Ishikawa (cell line): Measurements from ENCODE around the gene TMEM242.

Experiments used
- CEBPB ChIP-seq: IDR thresholded peaks from 2 replicates; pipeline ENCODE4 v1.6.1; 2012
- CREB1 ChIP-seq: IDR thresholded peaks from 2 replicates; pipeline ENCODE4 v1.6.1; 2012; ENCODE audit warnings: low read depth
- EGR1 ChIP-seq: IDR thresholded peaks from 2 replicates; pipeline ENCODE4 v1.6.1; 2012
- EP300 ChIP-seq: IDR thresholded peaks from 2 replicates; pipeline ENCODE4 v1.6.1; 2012; ENCODE audit warnings: borderline replicate concordance
- FOXM1 ChIP-seq: IDR thresholded peaks from 2 replicates; pipeline ENCODE4 v1.6.1; 2012; ENCODE audit warnings: low read depth, borderline replicate concordance
- NFIC ChIP-seq: IDR thresholded peaks from 2 replicates; pipeline ENCODE4 v1.6.1; 2012
- RAD21 ChIP-seq: IDR thresholded peaks from 2 replicates; pipeline ENCODE4 v1.6.1; 2012; ENCODE audit warnings: low read depth
- TAF1 ChIP-seq: IDR thresholded peaks from 2 replicates; pipeline ENCODE4 v1.6.1; 2012; ENCODE audit warnings: low read depth, mild to moderate bottlenecking
- TCF12 ChIP-seq: IDR thresholded peaks from 2 replicates; pipeline ENCODE4 v1.6.1; 2012; ENCODE audit warnings: low read depth
- TEAD4 ChIP-seq: IDR thresholded peaks from 2 replicates; pipeline ENCODE4 v1.6.1; 2012
- YY1 ChIP-seq: IDR thresholded peaks from 2 replicates; pipeline ENCODE4 v1.6.1; 2012; ENCODE audit warnings: low read depth
- ZBTB7A ChIP-seq: IDR thresholded peaks from 2 replicates; pipeline ENCODE4 v1.6.1; 2012; ENCODE audit warnings: low read depth
- TF ChIP-seq, protein P1 (sequence below): IDR thresholded peaks from 2 replicates; pipeline ENCODE4 v1.6.1; 2012
- TF ChIP-seq, protein P2 (sequence below): IDR thresholded peaks from 2 replicates; pipeline ENCODE4 v1.6.1; 2012; ENCODE audit warnings: low read depth, mild to moderate bottlenecking
- TF ChIP-seq, protein P3 (sequence below): IDR thresholded peaks from 2 replicates; pipeline ENCODE4 v1.6.1; 2012

TMEM242 gene

DNA sequence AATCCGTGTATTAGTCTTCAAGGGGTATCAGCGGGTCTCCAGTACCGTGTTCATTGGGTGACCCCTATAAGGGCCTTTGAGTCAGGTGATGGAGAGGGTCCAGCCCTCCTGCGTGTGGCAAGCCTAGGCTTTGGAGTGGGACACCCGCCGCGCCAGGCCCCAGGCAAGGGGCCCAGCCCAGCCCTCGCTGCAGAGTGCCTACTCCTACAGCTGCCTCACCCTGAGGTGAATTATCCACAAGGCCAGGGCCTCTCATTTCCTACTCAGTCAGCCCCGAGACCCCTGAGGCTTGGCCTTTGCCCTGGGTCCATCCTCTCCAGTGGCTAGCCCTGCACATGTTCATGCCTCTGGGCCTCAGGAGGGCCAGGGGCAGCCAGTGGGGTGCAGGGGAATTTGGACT lies 45.1 kb downstream of the TMEM242 start:
- TF ChIP-seq YY1 = no peak

DNA sequence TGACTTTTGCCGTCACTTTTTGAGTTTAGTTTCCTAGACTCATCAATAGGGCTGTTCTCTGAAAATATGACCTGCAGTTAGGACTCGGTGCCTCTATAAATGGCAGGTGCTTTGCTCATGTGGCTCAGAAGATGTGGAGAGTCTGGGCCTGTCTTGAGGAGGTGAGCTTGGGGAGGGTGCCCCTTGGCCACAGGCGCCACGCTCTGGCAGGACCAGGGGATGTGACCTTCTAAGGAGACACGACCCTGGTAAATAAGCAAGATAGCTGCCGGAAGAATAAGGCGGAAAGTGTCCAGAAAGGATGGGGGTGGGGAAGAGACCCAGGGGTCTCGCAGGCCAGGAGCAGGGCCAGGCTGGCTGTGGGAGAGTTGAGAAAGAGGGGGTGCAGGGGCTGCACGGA lies 46.6 kb downstream of the TMEM242 start:
- no peak for TF ChIP-seq TCF12
- TF ChIP-seq EGR1 = no peak
- TF ChIP-seq YY1 = no peak
- TF ChIP-seq RAD21 = no peak
- TF ChIP-seq CREB1 = no peak
- no peak for TF ChIP-seq TAF1

DNA sequence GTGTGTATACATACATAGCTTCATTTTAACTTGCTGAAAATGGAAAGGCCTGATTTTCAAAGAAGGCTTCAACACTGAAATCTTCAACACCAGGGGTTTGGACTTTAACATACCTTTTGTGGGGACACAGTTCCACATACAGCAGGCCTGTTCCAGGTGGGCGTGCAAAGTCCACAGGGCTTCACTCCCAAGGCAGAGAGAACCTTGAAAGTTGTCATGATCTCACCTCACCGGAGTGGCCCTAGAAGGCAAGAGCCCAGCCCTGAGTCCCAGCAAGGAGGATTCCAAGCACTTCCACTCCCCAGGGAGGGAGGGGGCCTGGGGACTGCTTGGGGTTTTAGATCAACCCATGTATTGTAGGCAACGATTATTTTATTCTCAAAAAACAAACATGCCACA lies 47.2 kb downstream of the TMEM242 start:
- no peak for TF ChIP-seq NFIC
- TF ChIP-seq ZBTB7A = no peak

DNA sequence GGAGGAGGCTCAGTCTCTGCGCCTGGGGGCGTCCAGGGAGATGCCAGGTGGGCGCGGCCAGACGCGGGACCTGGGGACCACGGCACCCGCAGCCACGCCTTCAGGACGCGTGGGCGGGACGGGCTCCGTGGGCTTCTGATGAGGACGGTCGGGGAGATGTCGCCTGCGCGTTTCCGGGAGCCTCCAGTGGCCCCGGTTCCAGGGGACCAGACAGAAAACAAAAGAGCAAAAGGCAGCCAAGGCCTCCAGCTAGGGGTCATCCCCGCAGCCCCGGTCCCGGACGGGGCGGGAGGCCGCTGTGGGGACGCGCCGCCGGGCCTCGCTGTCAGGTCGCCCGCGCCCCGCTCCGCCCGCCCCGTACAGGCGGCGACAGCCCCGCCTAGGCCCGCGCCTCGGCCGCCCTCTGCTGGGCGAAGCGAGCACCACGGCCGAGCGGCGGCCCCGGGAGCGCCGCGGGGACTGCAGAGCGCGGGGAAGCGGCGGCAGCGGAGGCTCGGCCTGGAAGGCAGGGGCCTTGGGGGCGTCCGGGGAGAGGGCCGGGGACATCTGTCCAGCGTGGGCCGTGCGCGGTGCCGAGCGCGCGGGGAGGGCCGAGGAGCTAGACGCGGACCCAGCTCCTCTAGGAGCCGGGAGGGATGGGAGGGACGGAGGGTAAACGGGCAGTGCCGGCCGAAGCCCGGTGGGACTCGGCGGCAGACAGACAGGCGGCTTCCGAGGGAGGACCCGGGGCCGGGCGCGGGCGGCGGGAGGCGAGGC lies 48.7 kb downstream of the TMEM242 start:
- TF ChIP-seq, protein P1, sequence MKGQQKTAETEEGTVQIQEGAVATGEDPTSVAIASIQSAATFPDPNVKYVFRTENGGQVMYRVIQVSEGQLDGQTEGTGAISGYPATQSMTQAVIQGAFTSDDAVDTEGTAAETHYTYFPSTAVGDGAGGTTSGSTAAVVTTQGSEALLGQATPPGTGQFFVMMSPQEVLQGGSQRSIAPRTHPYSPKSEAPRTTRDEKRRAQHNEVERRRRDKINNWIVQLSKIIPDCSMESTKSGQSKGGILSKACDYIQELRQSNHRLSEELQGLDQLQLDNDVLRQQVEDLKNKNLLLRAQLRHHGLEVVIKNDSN = peak; percentile 53; the same call in 1 of the 2 replicates
- TF ChIP-seq CEBPB (no peak), EP300 (no peak), TAF1 (0 out of 2 replicates have a peak, but pooled peaks have one; percentile 4), TEAD4 (no peak), EGR1 (peak; percentile 94), YY1 (peak; percentile 35; the same call in 1 of the 2 replicates), CREB1 (no peak), FOXM1 (no peak), ZBTB7A (peak; percentile 71; the same call in 1 of the 2 replicates), NFIC (no peak), TCF12 (no peak; the same call in 1 of the 2 replicates), RAD21 (peak; percentile 70; the same call in 1 of the 2 replicates)
- TF ChIP-seq, protein P2, sequence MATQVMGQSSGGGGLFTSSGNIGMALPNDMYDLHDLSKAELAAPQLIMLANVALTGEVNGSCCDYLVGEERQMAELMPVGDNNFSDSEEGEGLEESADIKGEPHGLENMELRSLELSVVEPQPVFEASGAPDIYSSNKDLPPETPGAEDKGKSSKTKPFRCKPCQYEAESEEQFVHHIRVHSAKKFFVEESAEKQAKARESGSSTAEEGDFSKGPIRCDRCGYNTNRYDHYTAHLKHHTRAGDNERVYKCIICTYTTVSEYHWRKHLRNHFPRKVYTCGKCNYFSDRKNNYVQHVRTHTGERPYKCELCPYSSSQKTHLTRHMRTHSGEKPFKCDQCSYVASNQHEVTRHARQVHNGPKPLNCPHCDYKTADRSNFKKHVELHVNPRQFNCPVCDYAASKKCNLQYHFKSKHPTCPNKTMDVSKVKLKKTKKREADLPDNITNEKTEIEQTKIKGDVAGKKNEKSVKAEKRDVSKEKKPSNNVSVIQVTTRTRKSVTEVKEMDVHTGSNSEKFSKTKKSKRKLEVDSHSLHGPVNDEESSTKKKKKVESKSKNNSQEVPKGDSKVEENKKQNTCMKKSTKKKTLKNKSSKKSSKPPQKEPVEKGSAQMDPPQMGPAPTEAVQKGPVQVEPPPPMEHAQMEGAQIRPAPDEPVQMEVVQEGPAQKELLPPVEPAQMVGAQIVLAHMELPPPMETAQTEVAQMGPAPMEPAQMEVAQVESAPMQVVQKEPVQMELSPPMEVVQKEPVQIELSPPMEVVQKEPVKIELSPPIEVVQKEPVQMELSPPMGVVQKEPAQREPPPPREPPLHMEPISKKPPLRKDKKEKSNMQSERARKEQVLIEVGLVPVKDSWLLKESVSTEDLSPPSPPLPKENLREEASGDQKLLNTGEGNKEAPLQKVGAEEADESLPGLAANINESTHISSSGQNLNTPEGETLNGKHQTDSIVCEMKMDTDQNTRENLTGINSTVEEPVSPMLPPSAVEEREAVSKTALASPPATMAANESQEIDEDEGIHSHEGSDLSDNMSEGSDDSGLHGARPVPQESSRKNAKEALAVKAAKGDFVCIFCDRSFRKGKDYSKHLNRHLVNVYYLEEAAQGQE = no peak
- TF ChIP-seq, protein P3, sequence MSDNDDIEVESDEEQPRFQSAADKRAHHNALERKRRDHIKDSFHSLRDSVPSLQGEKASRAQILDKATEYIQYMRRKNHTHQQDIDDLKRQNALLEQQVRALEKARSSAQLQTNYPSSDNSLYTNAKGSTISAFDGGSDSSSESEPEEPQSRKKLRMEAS = peak; percentile 55; the same call in 1 of the 2 replicates

DNA sequence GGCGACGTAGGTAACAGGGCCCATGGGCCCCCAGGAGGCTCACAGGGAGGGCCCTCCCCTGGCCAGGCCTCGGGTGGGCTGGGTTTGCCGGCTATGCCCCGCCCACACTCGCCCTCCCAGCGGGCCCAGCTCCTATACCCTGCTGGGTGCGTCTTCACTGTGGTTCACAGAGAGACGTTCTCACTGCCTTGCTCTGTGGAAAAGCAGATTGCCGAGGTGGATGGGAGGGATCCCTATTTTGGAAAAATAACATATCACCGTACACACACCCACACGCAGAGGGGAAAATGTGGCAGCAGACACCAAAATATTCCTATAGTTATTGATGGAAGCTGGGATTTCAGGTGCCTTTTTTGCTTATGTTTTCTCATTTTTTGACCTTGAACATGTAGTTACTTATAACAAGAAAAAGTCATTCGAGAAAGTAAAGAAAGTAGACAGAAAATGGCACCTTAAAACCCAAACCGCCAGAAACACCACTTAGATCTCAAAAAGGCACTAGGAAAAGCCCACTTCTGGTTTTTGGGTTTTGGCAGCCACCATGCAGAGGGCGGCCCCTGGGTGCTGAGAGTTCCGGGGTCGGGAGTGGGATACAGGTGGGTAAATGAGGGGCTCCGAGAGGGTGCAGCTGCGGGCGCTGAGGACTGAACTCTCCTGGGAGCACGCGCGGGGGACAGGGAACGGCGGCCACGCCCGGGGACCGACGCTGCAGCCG lies 49.4 kb downstream of the TMEM242 start:
- TF ChIP-seq CEBPB (no peak), TAF1 (no peak), EP300 (no peak), CREB1 (no peak), YY1 (no peak), RAD21 (no peak), TCF12 (no peak), ZBTB7A (no peak)
- TF ChIP-seq, protein P2 = no peak

DNA sequence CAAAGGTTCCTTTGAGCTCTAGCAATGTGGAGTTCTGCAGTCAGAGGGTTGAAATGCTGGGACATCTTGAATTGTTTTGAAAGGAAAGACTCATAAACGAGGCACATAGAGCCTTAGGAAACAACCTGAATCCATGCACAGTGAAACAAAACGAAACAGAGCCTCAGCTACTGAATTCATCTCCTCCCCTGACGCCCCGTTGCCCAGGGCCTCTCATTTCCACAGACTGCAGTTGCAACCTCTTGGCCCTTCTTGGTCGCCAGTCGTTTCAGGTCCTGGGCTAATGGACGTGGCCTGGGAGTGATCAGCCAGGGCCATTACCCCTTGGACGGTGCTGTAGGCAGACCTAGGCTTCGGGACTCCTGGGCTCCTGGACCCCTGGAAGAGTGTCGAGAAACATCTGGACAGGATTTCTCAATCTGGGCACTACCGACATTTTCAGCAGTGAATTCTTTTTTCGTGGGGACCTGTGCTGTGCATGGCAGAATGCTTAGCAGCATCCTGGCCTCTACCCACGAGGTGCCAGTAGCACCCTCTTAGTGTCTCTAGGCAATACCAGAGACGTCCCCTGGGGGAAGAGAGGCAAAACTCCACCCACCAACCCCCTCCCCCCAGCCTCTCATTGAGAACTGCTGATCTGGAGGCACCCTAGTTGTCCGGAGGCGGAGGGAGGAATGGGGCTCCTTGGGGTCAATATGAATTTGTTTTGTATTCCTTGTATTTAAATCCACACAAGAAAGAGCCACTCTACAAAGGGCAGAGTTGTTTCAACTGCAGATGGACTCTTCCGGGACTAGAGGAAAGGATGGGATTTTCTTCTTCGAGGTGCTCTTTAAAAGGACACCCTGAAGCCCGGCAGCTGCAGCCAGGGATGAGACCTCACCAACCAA lies 50.2 kb downstream of the TMEM242 start:
- no peak for TF ChIP-seq CEBPB
- TF ChIP-seq TAF1 = no peak
- TF ChIP-seq, protein P1 = no peak
- TF ChIP-seq EP300 = no peak
- TF ChIP-seq, protein P3 = no peak
- no peak for TF ChIP-seq ZBTB7A
- TF ChIP-seq CREB1 = no peak
- no peak for TF ChIP-seq NFIC
- no peak for TF ChIP-seq EGR1
- TF ChIP-seq, protein P2 = no peak
- no peak for TF ChIP-seq YY1
- TF ChIP-seq TCF12 = no peak
- TF ChIP-seq FOXM1 = no peak
- TF ChIP-seq TEAD4 = no peak
